Small intestine (tissue), 7 donors: ENCODE measurements around the gene PREP. TPM values are rescaled to one million over a fixed set of nuclear protein-coding genes. Genes with fewer than 3 reads are reported as not detected.
"Not testable (repeated sequence)": the region's sequence is repeated elsewhere in the genome, so short reads cannot be mapped to it uniquely, and the experiment has no call there.

ENCODE experiments used
- DNase-seq, 2 donors: peaks; one replicate each; pipeline versions ENCODE4 v3.0.0 to v3.0.0-alpha.2; 2013
- FAIRE-seq: peaks from 2 replicates; lab custom pipeline; 2012; peaks lifted over from hg19 to GRCh38; lab: Jason Lieb, UNC
- H3K27ac ChIP-seq, 3 donors: one replicate each; pipeline ENCODE4 v1.5.1; 2013; ENCODE audit warnings: low read length in 2 of 3, mild to moderate bottlenecking in 2 of 3, control low read depth in 1 of 3, inconsistent platforms in 1 of 3, low read depth in 1 of 3, moderate library complexity in 1 of 3
- H3K27me3 ChIP-seq, 3 donors: one replicate each; pipeline ENCODE4 v1.6.1; 2013; ENCODE audit warnings: low read length in 3 of 3, inconsistent platforms in 1 of 3; ENCODE audit not compliant: control insufficient read depth in 3 of 3, insufficient read depth in 3 of 3
- H3K36me3 ChIP-seq, 3 donors: one replicate each; pipeline ENCODE4 v1.6.1; 2013; ENCODE audit warnings: low read length in 3 of 3, inconsistent platforms in 1 of 3, low read depth in 1 of 3, mild to moderate bottlenecking in 1 of 3, moderate library complexity in 1 of 3; ENCODE audit not compliant: control insufficient read depth in 3 of 3, insufficient read depth in 2 of 3
- H3K4me1 ChIP-seq, 3 donors: one replicate each; pipeline ENCODE4 v1.6.1; 2013; ENCODE audit warnings: low read length in 2 of 3, inconsistent platforms in 1 of 3, low read depth in 1 of 3, mild to moderate bottlenecking in 1 of 3, moderate library complexity in 1 of 3; ENCODE audit not compliant: control insufficient read depth in 3 of 3, insufficient read depth in 2 of 3
- H3K4me3 ChIP-seq, 3 donors: one replicate each; pipeline ENCODE4 v1.5.1; 2013; ENCODE audit warnings: low read length in 3 of 3, control low read depth in 1 of 3, inconsistent platforms in 1 of 3, low read depth in 1 of 3, mild to moderate bottlenecking in 1 of 3, moderate library complexity in 1 of 3
- H3K9me3 ChIP-seq, 2 donors: one replicate each; pipeline ENCODE4 v1.6.1; 2013; ENCODE audit warnings: low read depth in 1 of 2, low read length in 1 of 2; ENCODE audit not compliant: control insufficient read depth in 2 of 2, insufficient read depth in 1 of 2
- WGBS, 3 donors: extraction: QIAGEN DNeasy Blood & Tissue Kit; methylation state at CpG; one replicate each; pipeline ENCODE4 v1.1.7; 2013; 5-methylcytosine and 5-hydroxymethylcytosine counted together
- polyA plus RNA-seq, 4 donors: library from polyadenylated mRNA; stranded (reverse) in 3 of 4; unstranded in 1 of 4; fragments of 200-250 nt in 3 of 4; fragments of 120-200 nt in 1 of 4; gene quantifications; one replicate each; pipeline versions ENCODE4 v1.2.1 to v1.2.3, GENCODE V29; 2013
- donor health status: healthy with polysubstance abuse.
- donor health status: control.
- donor health status: control.
- donor health status: Bipolar disorder and iron deficiency.
- donor health status: healthy.

The PREP gene
- polyA plus RNA-seq, 4 donors, result 26.5 to 48.8 (median 42.3) TPM

- 95 to 97% (median 96%) methylated on average over 4 of the region's 4 CpGs for WGBS, 3 donors
Measured at GRCh38 chr6:105352037-105352617, 50.8 kb downstream of the PREP start.

DNA sequence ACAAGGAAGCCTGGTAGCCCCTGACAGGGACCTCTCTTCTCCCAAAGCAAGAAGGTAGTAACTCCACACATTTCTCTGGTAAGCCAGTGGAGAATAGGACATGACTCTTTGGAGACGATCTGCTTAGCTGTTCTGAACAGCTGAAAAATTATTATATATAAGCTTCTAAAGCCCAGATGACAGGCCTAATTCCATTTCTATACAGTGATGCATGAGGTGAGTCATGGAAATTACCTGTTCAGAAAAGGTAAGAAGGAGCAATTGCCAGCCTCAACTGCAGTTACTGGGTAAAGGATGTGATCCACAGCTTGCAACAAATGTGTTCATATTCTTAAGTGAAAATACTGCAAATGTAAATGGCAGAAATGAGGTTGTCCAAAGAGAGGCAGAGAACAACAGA, 54.0 kb downstream of the PREP start:
- FAIRE-seq (no peak), DNase-seq (no peak)
- Histone ChIP-seq H3K4me3 (no peak overlapping the region), H3K4me1 (no peaks in the 10 kb centered on the region), H3K36me3 (peaks cover 10 to 26% (median 16%) of the 10 kb centered on the region in 3 donors), H3K27ac (no peak overlapping the region), H3K9me3 (no peaks in the 10 kb centered on the region), H3K27me3 (no peaks in the 10 kb centered on the region)
- 90 to 96% (median 93%) methylated on average over 1 of the region's 1 CpG for WGBS, 3 donors

More at GRCh38 chr6:105352037-105352617, 50.8 kb downstream of the PREP start:
- no peak overlapping the region for H3K27ac ChIP-seq
- no peaks in the 10 kb centered on the region for H3K4me1 ChIP-seq
- H3K4me3 ChIP-seq, result peak overlapping the region in 1 of 3 donors; percentile 7
- no peaks in the 10 kb centered on the region for H3K27me3 ChIP-seq
- H3K9me3 ChIP-seq, result peaks cover 0 to 9% of the 10 kb centered on the region in 2 donors
- DNase-seq (no peak), FAIRE-seq (no peak)
- H3K36me3 ChIP-seq, result peaks cover 12 to 30% (median 18%) of the 10 kb centered on the region in 3 donors

DNA sequence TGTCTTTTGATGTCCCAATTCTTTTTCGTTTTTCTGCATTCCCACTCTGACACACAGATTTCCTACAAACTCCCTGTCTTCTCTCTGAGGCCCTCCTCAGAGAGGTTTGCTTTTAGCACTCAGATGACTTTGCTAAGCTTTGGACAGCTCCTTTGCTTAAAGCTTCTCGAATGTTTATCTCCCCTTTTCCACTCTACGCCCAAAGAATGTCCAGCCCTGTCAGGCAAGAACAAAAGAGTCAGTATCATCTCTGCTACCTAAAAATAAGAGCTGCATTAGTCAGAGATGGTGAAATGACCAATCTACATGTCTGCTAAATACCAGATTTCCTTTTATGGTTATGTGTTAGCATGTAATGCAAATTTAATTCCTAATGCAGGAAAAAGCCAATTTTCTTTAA, 56.8 kb downstream of the PREP start:
- DNase-seq, result no peak
- Histone ChIP-seq H3K4me3 (no peak overlapping the region), H3K36me3 (peaks cover 3 to 15% (median 13%) of the 10 kb centered on the region in 3 donors), H3K4me1 (no peaks in the 10 kb centered on the region), H3K27me3 (no peaks in the 10 kb centered on the region), H3K9me3 (no peaks in the 10 kb centered on the region), H3K27ac (no peak overlapping the region)
- WGBS, 3 donors, result 56 to 76% (median 75%) methylated on average over 3 of the region's 3 CpGs
- FAIRE-seq, result no peak

DNA sequence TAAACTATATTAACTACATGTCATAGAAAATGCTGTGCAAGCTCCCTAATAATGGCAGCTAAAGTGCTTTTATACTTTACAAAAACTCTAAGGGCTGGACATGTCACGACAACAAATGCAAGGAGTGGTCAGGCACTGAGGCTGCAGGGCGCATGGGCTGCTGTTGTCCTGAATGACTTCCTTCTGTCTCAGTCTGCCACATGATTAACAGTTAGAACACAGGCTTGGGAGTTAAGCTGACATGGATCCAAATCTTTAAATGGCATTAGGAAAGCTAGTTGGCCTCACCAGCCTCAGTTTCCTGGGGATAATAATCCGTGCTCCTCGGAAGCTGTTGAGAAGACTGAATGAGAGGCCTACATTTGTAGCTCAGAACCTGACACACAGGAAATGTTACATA, 57.4 kb downstream of the PREP start:
- H3K4me3 ChIP-seq, result no peak overlapping the region
- no peaks in the 10 kb centered on the region for H3K4me1 ChIP-seq
- WGBS, 3 donors, result 68 to 91% (median 83%) methylated on average over 4 of the region's 4 CpGs
- FAIRE-seq (no peak), DNase-seq (no peak)
- no peak overlapping the region for H3K27ac ChIP-seq
- H3K36me3 ChIP-seq, result peaks cover 3 to 13% (median 10%) of the 10 kb centered on the region in 3 donors
- H3K27me3 ChIP-seq, result no peaks in the 10 kb centered on the region
- no peaks in the 10 kb centered on the region for H3K9me3 ChIP-seq

- WGBS, 3 donors, result 82 to 90% (median 86%) methylated on average over 2 of the region's 2 CpGs
- Histone ChIP-seq H3K27ac (no peak overlapping the region), H3K9me3 (no peaks in the 10 kb centered on the region), H3K4me1 (no peaks in the 10 kb centered on the region), H3K36me3 (peaks cover 3 to 13% (median 9%) of the 10 kb centered on the region in 3 donors), H3K4me3 (no peak overlapping the region), H3K27me3 (no peaks in the 10 kb centered on the region)
- DNase-seq (no peak), FAIRE-seq (no peak)
Measured at GRCh38 chr6:105344881-105345370, 58.0 kb downstream of the PREP start.

DNA sequence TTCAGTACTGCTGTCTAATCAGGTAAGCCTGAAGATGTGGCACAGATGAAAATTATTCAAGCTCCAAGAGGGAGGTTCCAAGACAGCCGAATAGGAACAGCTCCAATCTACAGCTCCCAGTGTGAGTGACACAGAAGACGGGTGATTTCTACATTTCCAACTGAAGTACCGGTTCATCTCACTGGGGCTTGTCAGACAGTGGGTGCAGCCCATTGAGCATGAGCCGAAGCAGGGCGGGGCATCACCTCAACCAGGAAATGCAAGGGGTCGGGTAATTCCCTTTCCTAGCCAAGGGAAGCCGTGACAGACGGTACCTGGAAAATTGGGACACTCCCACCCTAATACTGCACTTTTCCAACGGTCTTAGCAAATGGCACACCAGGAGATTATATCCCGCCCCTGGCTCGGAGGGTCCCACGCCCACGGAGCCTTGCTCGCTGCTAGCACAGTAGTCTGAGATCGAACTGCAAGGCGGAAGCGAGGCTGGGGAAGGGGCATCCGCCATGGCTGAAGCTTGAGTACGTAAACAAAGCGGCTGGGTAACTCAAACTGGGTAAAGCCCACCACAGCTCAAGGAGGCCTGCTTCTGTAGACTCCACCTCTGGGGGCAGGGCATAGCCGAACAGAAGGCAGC, 64.4 kb downstream of the PREP start:
- not testable (repeated sequence) for H3K27me3 ChIP-seq, H3K9me3 ChIP-seq, H3K4me3 ChIP-seq, FAIRE-seq, H3K4me1 ChIP-seq, DNase-seq, H3K27ac ChIP-seq
- WGBS, 3 donors, result 92 to 96% (median 95%) methylated on average over 21 of the region's 21 CpGs
- H3K36me3 ChIP-seq, result peaks cover 0 to 22% (median 11%) of the 10 kb centered on the region in 3 donors

DNA sequence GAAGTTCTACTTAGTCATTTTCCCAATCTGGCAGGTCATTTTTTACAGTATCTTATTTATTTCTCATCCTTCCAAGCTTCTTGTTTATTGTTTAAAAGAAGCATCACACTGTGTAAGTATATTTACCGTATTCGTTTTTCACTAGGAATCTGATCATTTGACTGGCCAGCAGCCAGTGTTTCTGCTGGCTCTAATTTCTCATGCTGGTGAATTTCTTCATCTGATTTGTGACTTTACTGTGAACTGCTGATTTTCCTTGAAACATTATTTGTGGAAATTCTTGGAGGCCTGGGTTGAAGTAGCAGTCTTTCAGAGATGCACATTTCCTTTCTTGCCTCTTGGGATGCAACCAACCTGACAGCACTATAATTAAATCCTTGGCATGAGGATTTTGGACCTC, 65.9 kb downstream of the PREP start:
- Histone ChIP-seq H3K4me3 (no peak overlapping the region), H3K9me3 (no peaks in the 10 kb centered on the region), H3K27me3 (no peaks in the 10 kb centered on the region), H3K36me3 (peaks cover 3 to 25% (median 16%) of the 10 kb centered on the region in 3 donors), H3K27ac (no peak overlapping the region), H3K4me1 (no peaks in the 10 kb centered on the region)
- 78 to 91% (median 91%) methylated on average over 2 of the region's 2 CpGs for WGBS, 3 donors
- DNase-seq (no peak), FAIRE-seq (no peak)

- FAIRE-seq, result no peak
- H3K27ac ChIP-seq, result no peak overlapping the region
- peaks cover 3 to 39% (median 17%) of the 10 kb centered on the region in 3 donors for H3K36me3 ChIP-seq
- peaks cover 0 to under 1% (median 0%) of the 10 kb centered on the region in 3 donors for H3K4me1 ChIP-seq
- no peak for DNase-seq
- no peaks in the 10 kb centered on the region for H3K27me3 ChIP-seq
- H3K9me3 ChIP-seq, result no peaks in the 10 kb centered on the region
- H3K4me3 ChIP-seq, result no peak overlapping the region
- WGBS, 3 donors, result 85 to 92% (median 85%) methylated on average over 4 of the region's 4 CpGs
Measured at GRCh38 chr6:105332576-105332975, 70.3 kb downstream of the PREP start.
